Ecto neural progenitor cell (in vitro differentiated cells): ENCODE results near the gene SLC16A9.
"Not testable (repeated sequence)": the region's sequence is repeated elsewhere in the genome, so short reads cannot be mapped to it uniquely, and the experiment has no call there.

Experiments used
- DNase-seq: peaks from one replicate; pipeline ENCODE4 v3.0.0-alpha.2; 2018; ENCODE audit warnings: low spot score

Gene SLC16A9

DNA sequence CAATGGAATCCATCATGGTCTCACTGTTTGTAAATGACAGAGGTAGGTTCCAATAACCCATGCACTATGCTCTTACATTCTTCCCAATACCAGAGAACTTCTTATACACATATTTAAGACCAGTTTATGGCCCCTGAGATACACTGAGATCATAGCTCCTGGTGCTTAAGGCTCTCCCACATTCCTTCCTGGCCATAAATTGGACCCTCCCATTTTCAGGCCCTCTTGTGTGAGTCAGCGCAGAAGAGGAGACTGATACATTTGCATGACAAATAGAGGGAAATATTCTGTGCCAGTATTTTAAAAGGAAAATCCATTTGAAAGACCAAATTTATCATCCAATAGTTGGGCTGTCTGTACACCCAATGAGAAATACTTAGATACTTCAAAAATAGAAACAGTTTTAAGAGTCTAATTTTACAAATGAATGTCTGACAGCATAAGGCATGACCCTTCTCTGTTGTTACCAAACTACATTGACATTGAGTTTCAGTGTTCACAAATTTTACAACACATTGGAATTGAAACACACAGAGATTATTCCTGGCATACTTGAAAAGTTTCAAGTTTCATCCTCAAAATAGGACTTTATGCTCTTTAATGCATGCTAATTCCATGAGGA lies 35.3 kb downstream of the SLC16A9 start:
- no peak for DNase-seq

DNA sequence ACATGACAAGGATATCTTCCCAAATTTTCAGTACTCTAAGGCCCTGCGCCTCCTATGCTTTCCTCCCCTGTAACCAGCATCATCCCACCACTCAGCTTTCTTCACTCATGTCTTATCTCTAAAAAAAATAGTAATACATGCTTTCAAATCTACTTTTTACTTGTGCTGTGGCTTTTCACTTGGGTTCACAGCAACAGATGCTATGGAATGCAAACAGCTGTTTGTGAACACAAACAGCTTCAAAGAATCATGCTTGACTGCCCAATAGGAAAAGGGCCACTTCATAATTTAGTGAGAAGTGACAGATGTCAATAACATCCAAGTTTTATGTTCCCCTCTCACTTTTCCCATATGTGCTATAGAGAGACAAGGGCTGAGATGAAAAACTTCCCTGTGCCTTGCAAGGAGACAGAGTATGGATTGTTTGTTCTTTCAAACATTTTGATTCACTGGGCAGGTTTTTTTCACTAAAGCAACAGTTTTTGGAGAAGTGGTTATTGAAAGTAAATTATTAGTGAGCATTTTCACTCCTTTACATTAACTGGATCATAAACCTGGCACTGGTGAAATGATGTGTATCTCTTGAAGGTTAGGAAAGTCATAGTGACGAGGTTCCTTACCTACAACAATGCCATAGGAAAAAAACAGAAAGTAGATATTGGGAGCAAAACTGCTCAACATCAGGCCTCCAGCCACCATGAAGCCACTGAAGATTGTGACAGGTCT lies 37.3 kb downstream of the SLC16A9 start:
- DNase-seq: no peak

DNA sequence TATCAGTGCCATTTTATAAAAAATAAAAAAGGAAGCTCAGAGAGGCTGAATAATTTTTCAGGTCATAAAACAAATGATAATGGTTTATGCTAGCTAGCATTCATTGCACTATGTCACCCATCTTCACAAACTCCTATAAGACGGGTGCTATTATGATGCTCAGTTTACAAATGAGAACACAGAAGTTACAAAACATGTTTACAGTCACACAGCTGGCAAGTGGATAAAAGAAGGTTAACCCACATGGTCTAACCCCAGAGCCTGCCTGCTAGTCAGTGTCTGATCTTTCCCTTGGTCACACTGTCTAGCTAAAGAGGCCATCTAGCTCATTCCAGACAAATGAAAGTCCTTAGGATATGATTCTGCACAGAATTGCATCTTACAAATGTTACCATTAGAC lies 39.4 kb downstream of the SLC16A9 start:
- DNase-seq: no peak

GRCh38 chr10:59668096-59668495 lies 41.6 kb downstream of the SLC16A9 start:
- DNase-seq: no peak

DNA sequence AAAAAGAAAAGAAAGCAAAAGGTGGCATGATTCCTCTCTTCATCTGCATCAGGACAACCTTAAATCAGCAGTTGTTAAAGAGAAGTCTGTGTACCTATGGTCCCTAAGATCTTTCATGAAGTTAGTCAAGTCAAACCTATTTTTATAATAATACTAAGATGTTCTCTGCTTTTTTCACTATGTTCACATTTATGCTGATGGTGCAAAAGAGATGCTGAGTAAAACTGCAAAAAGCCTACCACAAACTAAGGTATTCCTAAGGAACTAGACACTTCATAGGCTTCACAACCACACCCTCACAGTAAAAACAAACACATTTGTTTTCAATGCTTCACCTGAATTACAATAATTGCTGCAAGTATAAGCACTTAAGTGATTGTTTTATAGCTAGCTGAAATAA lies 43.3 kb downstream of the SLC16A9 start:
- DNase-seq: no peak

DNA sequence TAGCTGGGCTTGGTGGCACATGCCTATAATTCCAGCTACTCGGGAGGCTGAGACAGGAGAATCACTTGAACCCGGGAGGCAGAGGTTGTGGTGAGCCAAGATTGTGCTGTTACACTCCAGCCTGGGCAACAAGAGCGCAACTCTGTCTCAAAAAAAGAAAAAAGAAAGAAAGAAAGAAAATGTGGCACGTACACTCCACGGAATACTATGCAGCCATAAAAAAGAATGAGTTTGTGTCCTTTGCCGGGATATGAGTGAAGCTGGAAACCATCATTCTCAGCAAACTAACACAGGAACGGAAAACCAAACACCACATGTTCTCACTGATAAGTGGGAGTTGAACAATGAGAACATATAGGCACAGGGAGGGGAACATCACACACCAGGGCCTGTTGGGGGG lies 46.4 kb downstream of the SLC16A9 start:
- DNase-seq: not testable (repeated sequence)

GRCh38 chr10:59657724-59658123 lies 51.9 kb downstream of the SLC16A9 start:
- no peak for DNase-seq

- no peak for DNase-seq
Observed at GRCh38 chr10:59655309-59655708, 54.3 kb downstream of the SLC16A9 start.

DNA sequence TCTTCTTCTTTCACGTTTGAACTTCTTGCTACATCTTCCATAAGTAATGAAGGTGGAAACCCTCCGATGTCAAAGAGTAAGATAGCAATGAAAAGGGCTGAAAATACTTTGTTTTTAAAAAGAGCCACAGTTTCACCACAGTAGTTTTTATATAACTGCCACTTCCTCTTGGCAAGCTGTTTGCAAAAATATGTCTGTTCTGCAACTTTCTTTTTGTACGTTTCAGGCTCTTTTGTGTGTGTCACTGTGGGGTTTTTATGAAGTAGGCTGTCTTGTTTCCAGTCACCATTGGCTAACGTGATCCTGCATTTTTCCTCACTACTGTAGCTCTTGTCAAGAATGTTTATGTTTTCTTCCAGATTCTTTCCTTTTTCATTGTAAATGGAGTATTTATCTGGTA lies 55.6 kb downstream of the SLC16A9 start:
- DNase-seq: no peak

- no peak for DNase-seq
Observed at GRCh38 chr10:59651902-59652301, 57.7 kb downstream of the SLC16A9 start.

DNA sequence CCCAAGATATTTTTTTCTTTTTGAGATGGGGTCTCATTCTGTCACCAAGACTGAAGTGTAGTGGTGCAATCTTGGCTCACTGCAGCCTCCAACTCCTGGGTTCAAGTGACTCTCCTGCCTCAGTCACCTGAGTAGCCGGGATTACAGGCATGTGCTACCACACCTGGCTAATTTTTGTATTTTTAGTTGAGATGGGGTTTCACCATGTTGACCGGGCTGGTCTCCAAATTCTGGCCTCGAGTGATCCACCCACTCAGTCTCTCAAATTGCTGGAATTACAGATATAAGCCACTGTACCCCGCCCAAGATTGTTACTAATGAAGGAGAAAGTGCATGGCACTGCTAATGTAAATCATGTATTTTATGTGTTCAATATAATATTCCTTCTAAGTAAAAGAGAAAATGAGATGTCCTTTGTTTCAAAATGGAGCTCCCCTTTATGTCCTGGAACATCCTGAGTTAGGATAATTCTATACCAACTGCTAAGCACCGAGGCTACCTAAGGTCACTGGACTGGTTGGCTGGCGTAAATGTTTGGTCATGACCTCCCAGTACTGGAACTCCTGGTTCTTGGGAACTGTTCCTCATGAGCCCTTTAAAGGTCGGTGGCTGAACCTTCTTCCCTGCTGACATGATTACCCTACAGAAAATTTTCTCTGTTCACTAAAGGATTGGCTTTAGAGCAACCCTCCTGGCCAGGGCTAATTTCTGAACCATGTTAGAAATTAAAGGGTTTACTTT lies 59.9 kb downstream of the SLC16A9 start:
- no peak for DNase-seq

DNA sequence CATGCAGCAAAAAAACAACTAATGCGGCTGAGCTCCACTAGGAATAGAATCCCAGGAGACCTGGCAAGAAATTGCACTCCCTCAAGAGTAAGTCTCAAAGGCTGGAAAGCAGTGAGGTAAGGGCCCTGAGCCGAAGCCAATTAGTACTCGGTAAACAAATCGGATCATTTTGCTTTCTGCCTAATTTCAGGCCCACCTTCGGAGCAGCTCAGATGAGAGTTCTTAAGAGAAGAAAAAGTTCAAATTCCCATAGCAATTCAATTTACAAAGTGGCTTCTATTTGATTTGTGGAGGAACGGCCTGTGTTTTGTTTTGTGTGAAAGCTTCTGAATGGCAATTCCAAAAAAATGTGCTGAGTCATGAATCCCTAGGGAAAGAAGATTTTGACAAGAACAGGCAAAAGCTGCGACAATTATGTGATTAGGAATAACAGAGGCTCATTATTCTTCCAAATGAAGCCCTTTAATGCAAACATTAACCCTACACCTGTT lies 60.9 kb downstream of the SLC16A9 start:
- no peak for DNase-seq

- no peak for DNase-seq
Observed at GRCh38 chr10:59644841-59645240, 64.8 kb downstream of the SLC16A9 start.

- not testable (repeated sequence) for DNase-seq
Observed at GRCh38 chr10:59641688-59642087, 68.0 kb downstream of the SLC16A9 start.

DNA sequence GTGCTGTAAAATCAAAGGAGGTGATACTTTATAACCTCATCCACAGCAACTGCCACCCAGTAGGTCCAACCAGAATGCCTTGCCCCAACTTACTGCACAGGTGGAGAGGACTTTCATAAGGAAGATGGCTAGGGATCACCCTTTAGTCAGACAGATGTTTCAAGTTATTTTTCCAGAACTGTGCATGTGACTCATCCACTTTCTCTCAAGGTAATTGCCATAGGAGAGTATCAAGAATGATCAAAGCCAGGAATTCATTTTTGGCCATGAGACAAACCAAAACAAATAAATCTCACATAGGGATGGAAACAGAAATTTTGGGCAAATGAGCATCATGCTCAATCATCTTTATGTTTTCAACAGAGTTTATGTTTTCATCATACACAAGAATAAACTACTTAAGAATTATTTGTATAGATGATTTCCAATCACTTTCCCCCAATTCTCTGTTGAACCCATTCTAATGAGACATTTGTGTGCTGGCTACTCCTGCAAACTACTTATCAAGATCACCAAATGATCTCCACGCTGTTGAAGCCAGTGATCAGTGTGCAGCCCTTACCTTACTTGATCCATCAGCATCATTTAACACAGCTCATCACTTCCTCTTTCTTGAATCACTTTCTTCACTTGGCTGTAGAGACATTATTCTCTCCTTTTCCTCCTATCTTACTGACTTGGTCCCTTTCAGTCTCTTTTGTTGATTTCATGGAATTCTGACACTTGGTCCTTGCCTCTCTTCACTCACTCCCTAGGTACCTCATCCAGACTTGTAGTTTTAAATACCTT lies 74.0 kb downstream of the SLC16A9 start:
- no peak for DNase-seq

GRCh38 chr10:59634102-59634501 lies 75.5 kb downstream of the SLC16A9 start:
- DNase-seq: no peak

GRCh38 chr10:59633063-59633462 lies 76.6 kb downstream of the SLC16A9 start:
- DNase-seq: no peak

DNA sequence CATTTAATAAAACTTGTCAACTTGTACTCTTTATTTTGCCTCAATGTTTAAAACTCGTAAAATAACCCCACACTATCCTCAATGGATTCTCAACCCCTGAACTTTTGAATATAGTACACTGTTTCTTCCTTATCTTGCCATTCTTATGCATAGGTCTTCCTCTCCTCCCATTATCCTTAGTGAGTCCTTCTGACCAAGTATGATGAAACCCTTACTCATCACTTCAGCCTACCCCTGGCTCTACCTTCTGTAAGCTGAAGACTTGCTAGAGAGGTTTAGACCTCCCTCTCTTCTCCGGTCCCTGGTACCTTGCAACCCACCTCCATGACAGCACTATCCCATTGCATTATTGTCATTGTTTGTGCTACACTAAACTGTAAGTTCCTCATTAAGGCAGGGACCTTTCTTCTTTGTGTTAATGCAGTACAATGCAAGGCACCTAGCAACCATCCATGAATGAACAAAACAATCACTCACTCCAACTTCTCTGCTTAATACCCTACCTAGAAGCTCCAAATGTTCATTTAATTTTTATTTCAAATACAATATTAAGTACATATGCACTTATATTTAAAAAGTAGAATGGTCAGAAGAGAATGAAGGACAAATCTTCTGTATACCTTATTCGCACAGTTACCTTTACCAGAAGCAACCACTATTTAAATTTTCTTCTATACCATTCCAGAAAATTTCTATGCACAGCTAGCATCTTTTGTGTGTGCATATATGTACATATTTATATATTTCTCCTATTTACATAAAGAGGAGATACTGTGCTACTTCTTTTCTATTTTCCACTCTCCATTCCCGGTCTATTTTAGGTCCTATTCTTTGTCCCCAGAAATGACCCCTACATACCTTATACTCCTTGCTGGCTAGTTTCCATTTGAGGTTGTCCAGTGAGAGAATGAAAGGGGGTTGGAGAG lies 77.5 kb downstream of the SLC16A9 start:
- no peak for DNase-seq

DNA sequence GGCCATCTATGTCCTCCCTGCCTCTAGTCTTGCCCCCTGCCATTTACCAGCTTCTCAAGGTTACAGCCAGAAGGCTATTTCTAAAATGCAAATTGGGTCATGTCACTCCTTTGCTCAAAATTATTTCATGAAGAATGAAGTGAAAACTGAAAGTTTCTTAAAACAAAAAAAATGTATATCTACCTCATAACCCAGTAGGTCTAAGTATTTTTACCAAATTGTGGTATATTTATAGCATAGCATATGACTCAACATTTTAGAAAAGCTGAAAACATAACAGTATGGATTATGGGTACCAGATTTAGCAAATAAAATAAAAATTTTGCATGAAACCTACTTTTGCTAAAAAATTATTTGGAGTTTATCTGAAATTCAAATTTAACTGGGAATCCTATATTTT lies 78.4 kb downstream of the SLC16A9 start:
- no peak for DNase-seq

DNA sequence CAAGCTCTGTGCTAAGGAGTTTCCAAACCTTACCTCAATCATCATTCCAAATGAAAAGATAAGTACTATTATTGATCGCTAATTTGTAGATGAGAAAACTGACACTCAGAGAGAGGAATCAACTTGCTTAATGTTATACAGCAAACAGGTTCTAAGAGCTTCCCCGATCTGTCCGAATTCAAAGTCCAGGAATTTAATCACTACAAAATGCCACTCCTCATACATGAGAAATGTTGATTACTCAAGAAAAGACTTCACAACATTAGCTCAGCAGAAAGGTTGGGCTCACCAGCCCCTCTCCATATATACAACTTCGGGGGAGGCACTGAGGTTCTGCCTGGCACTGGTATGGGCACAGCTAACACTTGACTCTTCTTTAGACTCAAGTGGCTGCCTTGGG lies 80.7 kb downstream of the SLC16A9 start:
- DNase-seq: no peak

DNA sequence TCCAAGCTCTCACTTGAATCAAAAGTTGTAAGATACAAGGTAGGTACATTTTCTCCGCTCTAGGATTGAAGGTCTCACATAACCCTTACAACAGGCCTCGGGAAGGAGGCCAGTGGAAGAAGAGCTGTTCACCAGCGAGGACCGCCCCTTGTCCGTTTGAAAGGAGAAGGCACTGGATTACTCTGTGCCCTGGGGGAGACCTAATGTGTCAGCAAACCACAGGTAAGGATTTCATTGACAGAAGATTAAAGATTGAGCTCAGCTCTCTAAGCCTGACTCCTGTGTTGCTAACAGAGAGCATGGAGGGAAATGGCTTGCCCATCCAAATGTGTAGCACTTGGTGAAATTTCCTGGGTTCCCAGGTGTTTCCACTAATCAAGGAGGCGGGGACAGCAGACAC lies 81.2 kb downstream of the SLC16A9 start:
- DNase-seq: no peak
